K562 (cell line): ENCODE results near the gene ANO9. TPM values are rescaled to one million over a fixed set of nuclear protein-coding genes. Genes with fewer than 3 reads are reported as not detected.

Experiments
- ATAC-seq: fragments of 200-7000 bp; cut with Tn5 transposase; 3 replicates; pipeline ENCODE4 v1.9.1; 2020; ENCODE audit warnings: moderate library complexity
- BruUV-seq: library from RNA; stranded (reverse); fragments of 400-500 nt; replicated peaks from 2 replicates; lab custom pipeline; 2021; lab: Mats Ljungman, UMichigan
- CTCF ChIA-PET: fragments of 300-600 bp; formaldehyde crosslinking; extraction: SDS; loops from one replicate; lab custom pipeline; 2021; ENCODE audit warnings: low intra/inter-chr PET ratio; lab: Yijun Ruan, JAX
- POLR2A ChIA-PET: fragments of 300-600, 350-650 bp; sonication (Branson Sonifier 250); formaldehyde crosslinking; extraction: SDS; loops from one replicate; lab custom pipeline; 2021; ENCODE audit warnings: antibody characterized with exemption, inconsistent platforms; lab: Yijun Ruan, JAX
- DNase-seq, 4 experiments: peaks; one replicate each; pipeline versions ENCODE4 v3.0.0 to v3.0.0-alpha.2; 2011 to 2018; ENCODE audit warnings: low spot score in 3 of 4, mixed read lengths in 3 of 4; ENCODE audit errors: extremely low read depth in 1 of 4
- FAIRE-seq: peaks from 2 replicates; lab custom pipeline; 2011; peaks lifted over from hg19 to GRCh38; lab: Jason Lieb, UNC
- H2AFZ ChIP-seq: 2 replicates; pipeline ENCODE4 v1.6.0; 2011; ENCODE audit warnings: low read depth, low read length, control low read depth, inconsistent platforms
- H3K27ac ChIP-seq: fragments of 200-600 bp; 3 replicates; pipeline ENCODE4 v1.8.0; 2011; ENCODE audit warnings: low read depth, mild to moderate bottlenecking, control low read depth, inconsistent platforms, low read length, moderate library complexity, mixed read lengths; ENCODE audit errors: extremely low read depth
- H3K27me3 ChIP-seq, 2 experiments: fragments of 300-600 bp in 1 of 2; 2 replicates in 1 of 2; 3 replicates in 1 of 2; pipeline versions ENCODE4 v1.6.0 to v1.8.0; 2011; ENCODE audit warnings: inconsistent platforms in 2 of 2, low read length in 2 of 2, mild to moderate bottlenecking in 1 of 2, mixed read lengths in 1 of 2, moderate library complexity in 1 of 2; ENCODE audit not compliant: control insufficient read depth in 2 of 2, insufficient read depth in 2 of 2
- H3K36me3 ChIP-seq: fragments of 300-600 bp; 3 replicates; pipeline ENCODE4 v1.8.0; 2011; ENCODE audit warnings: mild to moderate bottlenecking, low read length, inconsistent platforms; ENCODE audit not compliant: control insufficient read depth, insufficient read depth
- H3K4me1 ChIP-seq, 2 experiments: fragments of 200-600 bp in 1 of 2; replicated peaks in 1 of 2; 2 replicates in 1 of 2; 3 replicates in 1 of 2; pipeline versions ENCODE4 v1.5.1 to v1.8.0; 2011; ENCODE audit warnings: inconsistent platforms in 2 of 2, low read length in 2 of 2, mild to moderate bottlenecking in 1 of 2, mixed read lengths in 1 of 2, moderate library complexity in 1 of 2; ENCODE audit not compliant: control insufficient read depth in 2 of 2, insufficient read depth in 2 of 2
- H3K4me2 ChIP-seq: 2 replicates; pipeline ENCODE4 v1.6.1; 2011; ENCODE audit warnings: low read length, control low read depth, inconsistent platforms, mixed read lengths; ENCODE audit not compliant: insufficient read depth
- H3K4me3 ChIP-seq: fragments of 200-600 bp; sonication (generic), shearing (Covaris generic); 2 replicates; pipeline ENCODE4 v1.5.1; 2016; ENCODE audit warnings: control low read depth, inconsistent platforms
- H3K79me2 ChIP-seq: fragments of 200-600 bp; 3 replicates; pipeline ENCODE4 v1.8.0; 2011; ENCODE audit warnings: low read length, inconsistent platforms; ENCODE audit not compliant: control insufficient read depth, insufficient read depth
- H3K9ac ChIP-seq, 2 experiments: 2 replicates each; pipeline versions ENCODE4 v1.6.0 to v1.6.1; 2011; ENCODE audit warnings: low read depth in 2 of 2, low read length in 2 of 2, control low read depth in 1 of 2, inconsistent platforms in 1 of 2, mild to moderate bottlenecking in 1 of 2, mixed read lengths in 1 of 2; ENCODE audit not compliant: insufficient read depth in 1 of 2
- H3K9me1 ChIP-seq: one replicate; pipeline ENCODE4 v1.6.0; 2011; ENCODE audit warnings: inconsistent platforms, mild to moderate bottlenecking, low read length, moderate library complexity; ENCODE audit not compliant: control insufficient read depth, insufficient read depth
- H3K9me3 ChIP-seq: replicated peaks from 2 replicates; pipeline ENCODE4 v1.5.1; 2011; ENCODE audit warnings: low read depth, low read length, inconsistent platforms; ENCODE audit not compliant: control insufficient read depth, insufficient read depth
- H4K20me1 ChIP-seq: replicated peaks from 2 replicates; pipeline ENCODE4 v1.6.1; 2011; ENCODE audit warnings: low read length, inconsistent platforms, mixed read lengths; ENCODE audit not compliant: control insufficient read depth, insufficient read depth
- ATF1 ChIP-seq, 2 experiments: fragments of 450-650 bp in 1 of 2; IDR thresholded peaks; 2 replicates each; pipeline ENCODE4 v1.6.1; 2016; ENCODE audit warnings: missing compliant biosample characterization in 1 of 2, missing genetic modification characterization in 1 of 2
- CBX5 ChIP-seq: IDR thresholded peaks from 2 replicates; pipeline ENCODE4 v1.6.1; 2014; ENCODE audit warnings: low read depth, borderline replicate concordance
- CXXC5 ChIP-seq: fragments of 250-450 bp; sonication (Bioruptor Pico); IDR thresholded peaks from 2 replicates; pipeline ENCODE4 v1.8.0; 2022; ENCODE audit warnings: inconsistent platforms, mild to moderate bottlenecking, moderate library complexity
- GTF2B ChIP-seq: IDR thresholded peaks from 2 replicates; pipeline ENCODE4 v1.6.1; 2011; ENCODE audit not compliant: insufficient read length; ENCODE audit errors: extremely low read depth
- JUN ChIP-seq, 2 experiments: sonication (generic) in 1 of 2; formaldehyde crosslinking in 1 of 2; IDR thresholded peaks; 2 replicates each; pipeline versions ENCODE4 v1.6.1 to v1.8.0; 2012 to 2022; ENCODE audit warnings: borderline replicate concordance in 2 of 2, mild to moderate bottlenecking in 2 of 2, improper control_type of control experiment in 1 of 2, low read depth in 1 of 2, low read length in 1 of 2, missing genetic modification reagents in 1 of 2
- KHSRP ChIP-seq: fragments of 450-650 bp; IDR thresholded peaks from 2 replicates; pipeline ENCODE4 v1.6.1; 2017
- LEF1 ChIP-seq: fragments of 450-650 bp; IDR thresholded peaks from 2 replicates; pipeline ENCODE4 v1.6.1; 2016; ENCODE audit warnings: mild to moderate bottlenecking
- MAX ChIP-seq: sonication (generic); formaldehyde crosslinking; IDR thresholded peaks from 2 replicates; pipeline ENCODE4 v1.9.0; 2022; ENCODE audit warnings: mild to moderate bottlenecking, missing genetic modification reagents
- NELFE ChIP-seq: IDR thresholded peaks from 2 replicates; pipeline ENCODE4 v1.6.1; 2011; ENCODE audit warnings: mild to moderate bottlenecking; ENCODE audit not compliant: insufficient read depth, insufficient read length
- PTTG1 ChIP-seq: fragments of 450-650 bp; IDR thresholded peaks from 2 replicates; pipeline ENCODE4 v1.6.1; 2016; ENCODE audit warnings: low read depth, mild to moderate bottlenecking, missing genetic modification characterization, missing compliant biosample characterization
- RAD51 ChIP-seq: fragments of 450-650 bp; IDR thresholded peaks from 2 replicates; pipeline ENCODE4 v1.7.1; 2016; ENCODE audit warnings: low read depth, mild to moderate bottlenecking, borderline replicate concordance
- RBFOX2 ChIP-seq: fragments of 200-400 bp; formaldehyde crosslinking; IDR thresholded peaks from 2 replicates; pipeline ENCODE4 v1.6.1; 2017; ENCODE audit warnings: low read depth, mild to moderate bottlenecking, low read length, moderate library complexity
- SRF ChIP-seq, 2 experiments: fragments of 250-450, 450-650 bp in 1 of 2; sonication (Bioruptor Pico) in 1 of 2; sonication (generic) in 1 of 2; formaldehyde crosslinking; IDR thresholded peaks; 2 replicates each; pipeline versions ENCODE4 v1.5.0 to v1.5.1; 2020 to 2022; ENCODE audit warnings: mild to moderate bottlenecking in 1 of 2, missing genetic modification reagents in 1 of 2
- TOE1 ChIP-seq, 2 experiments: fragments of 450-650 bp in 1 of 2; sonication (generic) in 1 of 2; formaldehyde crosslinking in 1 of 2; IDR thresholded peaks; 2 replicates each; pipeline versions ENCODE4 v1.7.1 to v1.8.0; 2016 to 2022; ENCODE audit warnings: borderline replicate concordance in 2 of 2, mild to moderate bottlenecking in 2 of 2, antibody characterized with exemption in 1 of 2, inconsistent platforms in 1 of 2, low read depth in 1 of 2, missing genetic modification reagents in 1 of 2, moderate library complexity in 1 of 2
- TRIM24 ChIP-seq, 2 experiments: fragments of 450-650 bp; IDR thresholded peaks; 2 replicates each; pipeline ENCODE4 v1.6.1; 2016
- ZKSCAN3 ChIP-seq: fragments of 250-450 bp; sonication (Bioruptor Pico); IDR thresholded peaks from 2 replicates; pipeline ENCODE4 v1.4.0; 2020
- ZNF76 ChIP-seq: fragments of 250-450 bp; sonication (Bioruptor Pico); IDR thresholded peaks from 2 replicates; pipeline ENCODE4 v1.4.0; 2020; ENCODE audit warnings: mild to moderate bottlenecking, moderate library complexity, borderline replicate concordance
- WGBS: fragments of 100-300 bp; shearing (Covaris generic); methylation state at CpG from one replicate; pipeline ENCODE4 v1.1.6; 2016; ENCODE audit warnings: low coverage, mixed read lengths; ENCODE audit not compliant: insufficient coverage; ENCODE audit errors: missing lambda C conversion rate; 5-methylcytosine and 5-hydroxymethylcytosine counted together
- in situ Hi-C: fragments of 300-500 bp; cut with MboI; formaldehyde crosslinking; loops from 4 replicates; pipeline ENCODE4 v1.15.0; 2018; ENCODE audit warnings: inconsistent platforms, mixed read lengths
- intact Hi-C: fragments of 100-400 bp; cut with micrococcal nuclease; formaldehyde crosslinking; loops from 2 replicates; pipeline ENCODE4 v1.14.2; 2022
- polyA plus RNA-seq, 8 experiments: library from polyadenylated mRNA; depleted of rRNA in 4 of 8; stranded (reverse) in 5 of 8; unstranded in 3 of 8; fragments of >200 nt; fragmentation: Nextera tagmentation in 2 of 8; fragmentation: Illumina TruSeq in 1 of 8; extraction: Ambion mirVana in 2 of 8; extraction: Trizol in 1 of 8; gene quantifications; 2 replicates each; pipeline versions ENCODE4 v1.2.1 to v1.2.3, GENCODE V29; 2011 to 2014; ENCODE audit warnings: inconsistent platforms in 1 of 8, missing spikeins in 1 of 8
- total RNA-seq, 7 experiments: library from RNA; depleted of rRNA in 6 of 7; stranded (reverse); fragments of >200 nt in 6 of 7; fragmentation: Illumina TruSeq in 2 of 7; extraction: Trizol in 2 of 7; gene quantifications; 2 replicates each; pipeline versions ENCODE4 v1.2.1 to v1.2.3, GENCODE V29; 2011 to 2021; ENCODE audit warnings: low replicate concordance in 1 of 7

Gene ANO9
- total and polyA plus RNA-seq, 9 of the 15 experiments (the other 6 are each of a cell fraction or from before 2014, with no cell fraction given) = 0.20 to 14.5 (median 4.5) TPM

DNA sequence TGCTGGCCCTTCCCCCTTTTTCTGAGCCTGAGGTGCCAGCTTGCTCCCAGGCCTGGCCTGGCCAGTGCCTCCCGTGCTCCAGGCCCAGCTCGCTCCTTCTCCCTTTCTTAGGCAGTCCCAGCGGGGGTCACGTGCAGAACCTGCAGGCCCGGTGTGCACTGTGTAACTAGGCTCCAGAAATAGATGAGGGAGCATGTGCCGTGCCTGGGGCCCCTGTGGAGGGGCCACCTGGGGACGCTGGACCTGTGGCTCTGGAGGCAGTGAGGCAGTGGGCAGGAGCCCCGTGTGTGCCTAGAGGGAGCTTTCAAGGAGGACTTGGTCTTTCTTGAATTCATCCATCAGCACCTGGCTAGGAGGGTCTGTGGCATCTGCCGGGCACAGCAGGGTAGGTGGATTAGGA lies 19.8 kb upstream of the ANO9 start (continued):
- TF ChIP-seq MAX (CRISPR knock-in tag) (no peak), LEF1 (no peak)
- TF ChIP-seq, all 486 proteins: peak for 0

DNA sequence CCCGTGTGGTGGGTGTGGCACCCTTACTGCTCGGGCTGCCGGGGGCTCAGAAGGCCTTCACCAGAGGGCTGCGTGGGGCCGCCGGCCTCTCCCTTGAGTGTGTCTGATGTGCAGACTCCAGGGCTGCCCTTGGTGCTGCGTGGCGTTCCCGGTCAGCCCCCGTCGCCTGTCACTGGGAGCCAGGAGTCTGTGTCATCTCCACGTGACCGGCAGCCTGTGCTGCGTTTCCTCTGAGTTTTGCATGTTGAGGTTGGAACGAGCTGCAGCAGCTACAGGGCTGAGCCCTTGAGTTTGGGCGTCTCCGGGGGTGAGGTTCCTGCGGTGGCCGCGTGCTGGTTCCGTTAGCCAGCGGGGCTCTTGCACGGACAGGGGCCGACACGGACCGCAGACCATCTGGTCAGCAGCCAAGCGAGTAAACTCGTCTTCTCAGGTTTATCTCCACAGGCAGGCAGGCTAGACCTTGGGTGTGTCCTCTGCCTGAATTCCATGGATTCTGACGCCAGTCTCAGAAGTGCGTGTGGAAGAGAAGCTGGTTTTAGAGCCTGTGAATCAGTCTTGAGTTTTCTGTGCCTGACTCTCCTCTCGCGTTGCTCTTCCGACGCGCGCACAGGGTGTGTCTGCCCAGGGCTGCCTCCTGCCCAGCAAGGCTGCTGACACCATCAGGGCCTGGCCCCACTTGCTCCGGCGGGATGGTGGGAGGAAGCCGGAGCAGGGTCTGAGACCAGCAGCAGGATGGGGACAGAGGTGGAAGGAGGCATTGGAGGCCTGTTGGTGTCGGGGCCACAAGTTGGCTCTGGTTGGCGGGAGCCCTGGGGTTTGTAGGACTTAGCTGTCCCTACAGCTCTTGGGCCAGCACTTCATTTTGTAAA lies 18.8 kb upstream of the ANO9 start:
- H3K4me3 ChIP-seq = peak overlapping the region; percentile 16; the same call in 1 of the 2 replicates
- peak overlapping the region; percentile 68; the same call in 1 of the 2 replicates for H2AFZ ChIP-seq
- intact Hi-C loops = loop anchor here (2.0 kb wide), 1 partner anchor 44 kb away; no protein-coding TSS in a partner anchor
- no peak for TF ChIP-seq KHSRP
- no peak for TF ChIP-seq ZNF76 (CRISPR knock-in tag)
- no peak; the same call in 1 of the 2 replicates for TF ChIP-seq ATF1 (CRISPR knock-in tag; IDR thresholded peaks at IDR 0.05)
- TF ChIP-seq ATF1 (tag; IDR thresholded peaks at IDR 0.05) = peak; percentile 83
- TF ChIP-seq RAD51 = peak; percentile 89
- TF ChIP-seq PTTG1 (tag) = no peak
- TF ChIP-seq TRIM24 (IDR thresholded peaks at IDR 0.05) = peak in 1 of 2 experiments; percentile 65; a peak in 1 of 4 replicates
- TF ChIP-seq TOE1 (IDR thresholded peaks at IDR 0.05; ENCODE audit: borderline replicate concordance) = peak; percentile 86
- TF ChIP-seq TOE1 (CRISPR knock-in tag; IDR thresholded peaks at IDR 0.05; ENCODE audit: borderline replicate concordance, low read depth) = no peak
- TF ChIP-seq JUN (IDR thresholded peaks at IDR 0.05; ENCODE audit: borderline replicate concordance, low read depth, low read length) = peak; percentile 64; the same call in 1 of the 2 replicates
- TF ChIP-seq JUN (CRISPR knock-in tag; IDR thresholded peaks at IDR 0.05; ENCODE audit: borderline replicate concordance) = no peak
- TF ChIP-seq CXXC5 (CRISPR knock-in tag) = peak; percentile 96
- TF ChIP-seq RBFOX2 = peak; percentile 63
- TF ChIP-seq ZKSCAN3 = no peak
- peak; percentile 43; the same call in 1 of the 2 replicates for TF ChIP-seq CBX5
- TF ChIP-seq SRF (CRISPR knock-in tag; IDR thresholded peaks at IDR 0.05) = no peak
- no peak for TF ChIP-seq GTF2B
- no peak for TF ChIP-seq NELFE

More for the DNA sequence above, 18.8 kb upstream of the ANO9 start:
- Histone ChIP-seq H3K9me1 (no peaks in the 10 kb centered on the region), H4K20me1 (peaks cover 10% of the 10 kb centered on the region; the same call in 1 of the 2 replicates), H3K9ac (peak overlapping the region; percentile 63 to 90), H3K36me3 (peaks cover 77% of the 10 kb centered on the region), H3K27ac (peak overlapping the region; percentile 81), H3K79me2 (peaks cover 64% of the 10 kb centered on the region), H3K27me3 (no peaks in the 10 kb centered on the region), H3K4me2 (peak overlapping the region; percentile 74), H3K4me1 (peaks cover 27 to 55% of the 10 kb centered on the region in 2 experiments), H3K9me3 (no peaks in the 10 kb centered on the region)
- ATAC-seq = peak; percentile 96
- in situ Hi-C loops = no loop called here
- DNase-seq = peak; percentile 70 to 95 (median 82)
- POLR2A ChIA-PET = interaction anchor here (0.6 to 3.1 kb wide), 15 partner anchors 9 to 255 kb away, joined by 3 to 16 read pairs (median 4); partner anchors contain the start of genes BET1L, HRAS, RIC8A and RNH1
- FAIRE-seq = peak; percentile 98
- 8% methylated on average over 40 of the region's 41 CpGs for WGBS
- BruUV-seq = no TSS peak
- CTCF ChIA-PET = no interaction called here
